Measurements from ENCODE around the gene UEVLD. TPM values are rescaled to one million over a fixed set of nuclear protein-coding genes. Genes with fewer than 3 reads are reported as not detected.

UEVLD gene
- total and polyA plus RNA-seq, 7 donors = 9.4 to 38.6 (median 14.1) TPM

DNA sequence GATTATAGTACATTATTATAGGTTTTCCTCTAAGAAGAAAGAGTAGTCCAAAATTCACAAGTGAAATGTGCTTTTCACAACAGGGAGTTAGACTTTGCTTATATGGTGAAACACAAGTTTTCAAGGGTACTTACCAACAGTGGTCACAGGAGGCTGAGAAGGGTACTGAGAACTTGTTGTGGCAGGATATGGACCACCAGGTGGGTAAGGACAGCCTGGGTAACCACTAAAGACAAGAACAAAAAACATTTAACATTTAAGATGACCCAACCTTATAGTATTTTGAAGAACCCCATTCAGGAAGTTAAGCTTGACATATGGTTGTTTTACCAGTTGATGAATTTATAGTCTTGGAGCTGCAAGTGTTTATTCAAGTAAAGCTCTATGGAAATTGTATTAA lies 86.2 kb downstream of the UEVLD start:
- Histone ChIP-seq H3K9me3 (no peaks in the 10 kb centered on the region), H3K27ac (no peak overlapping the region), H3K4me3 (no peak overlapping the region), H3K27me3 (ENCODE audit: insufficient read depth in 3 of 3, low read length in 2 of 3) (no peaks in the 10 kb centered on the region), H3K36me3 (ENCODE audit: insufficient read depth in 1 of 2, low read depth in 1 of 2) (peaks cover 5 to 93% of the 10 kb centered on the region in 2 donors), H3K4me1 (no peaks in the 10 kb centered on the region)
- TF ChIP-seq, protein P1, sequence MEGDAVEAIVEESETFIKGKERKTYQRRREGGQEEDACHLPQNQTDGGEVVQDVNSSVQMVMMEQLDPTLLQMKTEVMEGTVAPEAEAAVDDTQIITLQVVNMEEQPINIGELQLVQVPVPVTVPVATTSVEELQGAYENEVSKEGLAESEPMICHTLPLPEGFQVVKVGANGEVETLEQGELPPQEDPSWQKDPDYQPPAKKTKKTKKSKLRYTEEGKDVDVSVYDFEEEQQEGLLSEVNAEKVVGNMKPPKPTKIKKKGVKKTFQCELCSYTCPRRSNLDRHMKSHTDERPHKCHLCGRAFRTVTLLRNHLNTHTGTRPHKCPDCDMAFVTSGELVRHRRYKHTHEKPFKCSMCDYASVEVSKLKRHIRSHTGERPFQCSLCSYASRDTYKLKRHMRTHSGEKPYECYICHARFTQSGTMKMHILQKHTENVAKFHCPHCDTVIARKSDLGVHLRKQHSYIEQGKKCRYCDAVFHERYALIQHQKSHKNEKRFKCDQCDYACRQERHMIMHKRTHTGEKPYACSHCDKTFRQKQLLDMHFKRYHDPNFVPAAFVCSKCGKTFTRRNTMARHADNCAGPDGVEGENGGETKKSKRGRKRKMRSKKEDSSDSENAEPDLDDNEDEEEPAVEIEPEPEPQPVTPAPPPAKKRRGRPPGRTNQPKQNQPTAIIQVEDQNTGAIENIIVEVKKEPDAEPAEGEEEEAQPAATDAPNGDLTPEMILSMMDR (IDR thresholded peaks at IDR 0.05) = no peak
- no peak for DNase-seq
- intact Hi-C loops (cut with DNase I) = loop anchor here in 1 of 2 donors (10.0 kb wide), 2 partner anchors 168 to 208 kb away; no protein-coding TSS in a partner anchor
- no peak for ATAC-seq

DNA sequence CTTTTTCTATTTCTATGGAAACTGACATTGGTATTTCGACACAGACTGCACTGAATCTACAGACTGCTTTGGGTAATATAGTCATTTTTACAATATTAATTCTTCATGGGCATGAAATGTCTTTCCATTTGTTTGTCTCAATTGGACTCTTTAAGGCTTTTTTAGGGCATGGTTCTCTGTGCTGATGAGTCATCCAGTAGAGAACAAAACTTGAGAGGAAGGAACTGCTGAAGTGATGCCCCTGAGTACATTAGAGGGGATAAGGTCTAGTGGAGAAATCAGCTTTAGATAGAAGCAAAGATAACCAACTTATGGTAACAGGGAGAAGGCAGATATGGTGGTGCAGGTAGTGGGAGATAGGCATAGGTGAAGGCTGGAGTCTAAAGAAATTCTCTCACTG lies 86.9 kb downstream of the UEVLD start:
- 95 to 100% (median 97%) methylated on average over 1 of the region's 1 CpG for WGBS, 3 donors
- Histone ChIP-seq H3K4me1 (no peaks in the 10 kb centered on the region), H3K27me3 (ENCODE audit: insufficient read depth in 3 of 3, low read length in 2 of 3) (no peaks in the 10 kb centered on the region), H3K9me3 (no peaks in the 10 kb centered on the region), H3K27ac (no peak overlapping the region), H3K36me3 (ENCODE audit: insufficient read depth in 1 of 2, low read depth in 1 of 2) (peaks cover 5 to 93% of the 10 kb centered on the region in 2 donors), H3K4me3 (no peak overlapping the region)
- no peak for ATAC-seq
- intact Hi-C loops (cut with DNase I) = loop anchor here in 1 of 2 donors (10.0 kb wide), 2 partner anchors 167 to 207 kb away; no protein-coding TSS in a partner anchor
- DNase-seq = no peak
- TF ChIP-seq, protein P1 (IDR thresholded peaks at IDR 0.05) = no peak

- TF ChIP-seq, protein P1 (IDR thresholded peaks at IDR 0.05) = no peak
- WGBS, 3 donors = 82 to 91% (median 87%) methylated on average over 1 of the region's 1 CpG
- no peak overlapping the region for H3K4me3 ChIP-seq
- H3K27me3 ChIP-seq (ENCODE audit: insufficient read depth in 3 of 3, low read length in 2 of 3) = no peaks in the 10 kb centered on the region
- ATAC-seq = no peak
- DNase-seq = no peak
- peaks cover 5 to 84% of the 10 kb centered on the region in 2 donors for H3K36me3 ChIP-seq (ENCODE audit: insufficient read depth in 1 of 2, low read depth in 1 of 2)
- peaks cover 7% of the 10 kb centered on the region for H3K4me1 ChIP-seq
- H3K9me3 ChIP-seq = no peaks in the 10 kb centered on the region
- intact Hi-C loops (cut with DNase I) = loop anchor here in 1 of 2 donors (5.0 kb wide), 1 partner anchor 91 kb away; no protein-coding TSS in a partner anchor
- no peak overlapping the region for H3K27ac ChIP-seq
Observed at GRCh38 chr11:18498039-18498438, 90.5 kb downstream of the UEVLD start.

DNA sequence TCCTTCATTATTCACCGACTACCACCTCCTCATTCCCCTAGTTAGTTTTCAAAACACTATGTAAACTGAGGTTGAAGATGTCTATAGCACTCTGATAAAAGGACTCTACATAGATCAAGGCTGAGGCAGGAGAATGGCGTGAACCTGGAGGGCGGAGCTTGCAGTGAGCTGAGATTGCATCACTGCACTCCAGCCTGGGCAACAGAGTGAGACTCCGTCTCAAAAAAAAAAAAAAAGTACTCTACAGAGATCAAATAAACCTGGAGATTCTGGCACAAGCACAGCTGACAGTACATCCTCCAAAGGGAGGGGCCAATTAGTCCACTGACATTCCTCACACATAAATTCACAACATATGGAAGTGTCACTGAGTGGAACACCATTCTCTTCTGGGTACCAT lies 92.8 kb downstream of the UEVLD start:
- Histone ChIP-seq H3K4me3 (no peak overlapping the region), H3K36me3 (ENCODE audit: insufficient read depth in 1 of 2, low read depth in 1 of 2) (peaks cover 0 to 78% of the 10 kb centered on the region in 2 donors), H3K27ac (no peak overlapping the region), H3K9me3 (no peaks in the 10 kb centered on the region), H3K4me1 (peaks cover 13% of the 10 kb centered on the region), H3K27me3 (ENCODE audit: insufficient read depth in 3 of 3, low read length in 2 of 3) (no peaks in the 10 kb centered on the region)
- no peak for ATAC-seq
- intact Hi-C loops (cut with DNase I) = loop anchor here in 1 of 2 donors (5.0 kb wide), 1 partner anchor 88 kb away; no protein-coding TSS in a partner anchor
- WGBS, 3 donors = 73 to 90% (median 73%) methylated on average over 4 of the region's 4 CpGs
- TF ChIP-seq, protein P1 (IDR thresholded peaks at IDR 0.05) = no peak
- no peak for DNase-seq

DNA sequence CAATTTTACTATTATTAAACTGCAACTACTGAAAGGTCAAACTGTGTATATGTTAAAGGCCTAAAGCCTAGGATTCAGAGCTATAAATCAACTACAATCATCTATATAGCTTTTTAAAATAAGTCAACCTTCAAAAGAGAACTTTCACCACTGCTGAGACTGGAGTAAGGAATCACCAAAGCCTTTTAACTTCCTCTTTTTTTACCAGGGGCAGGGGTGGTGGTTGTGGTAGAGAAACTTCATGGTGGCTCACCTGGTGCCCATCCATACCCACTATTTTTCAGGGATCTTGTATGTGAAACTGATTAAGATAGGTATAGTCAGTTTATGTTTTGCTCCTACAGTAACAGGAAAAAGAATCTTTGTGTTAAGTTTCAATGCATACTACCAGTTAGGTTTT lies 93.3 kb downstream of the UEVLD start:
- Histone ChIP-seq H3K27ac (no peak overlapping the region), H3K4me3 (no peak overlapping the region), H3K36me3 (ENCODE audit: insufficient read depth in 1 of 2, low read depth in 1 of 2) (peaks cover 0 to 78% of the 10 kb centered on the region in 2 donors), H3K27me3 (ENCODE audit: insufficient read depth in 3 of 3, low read length in 2 of 3) (no peaks in the 10 kb centered on the region), H3K9me3 (no peaks in the 10 kb centered on the region), H3K4me1 (peaks cover 13% of the 10 kb centered on the region)
- DNase-seq (no peak), ATAC-seq (no peak)
- intact Hi-C loops (cut with DNase I) = loop anchor here in 1 of 2 donors (5.0 kb wide), 1 partner anchor 88 kb away; no protein-coding TSS in a partner anchor
- TF ChIP-seq, protein P1 (IDR thresholded peaks at IDR 0.05) = no peak

Measured in psoas muscle (tissue), 8 donors.